22Rv1 (cell line): ENCODE results near the gene TEX54.

Source experiments
- H3K27ac ChIP-seq: fragments of 450-650 bp; 2 replicates; pipeline ENCODE4 v1.5.1; 2017
- ZFX ChIP-seq: fragments of 450-650 bp; IDR thresholded peaks from 2 replicates; pipeline ENCODE4 v1.6.1; 2017; ENCODE audit warnings: antibody characterized with exemption, borderline replicate concordance
- TF ChIP-seq, protein P1 (sequence below): fragments of 450-650 bp; IDR thresholded peaks from 2 replicates; pipeline ENCODE4 v1.5.1; 2017; ENCODE audit warnings: mild to moderate bottlenecking

TEX54 gene

DNA sequence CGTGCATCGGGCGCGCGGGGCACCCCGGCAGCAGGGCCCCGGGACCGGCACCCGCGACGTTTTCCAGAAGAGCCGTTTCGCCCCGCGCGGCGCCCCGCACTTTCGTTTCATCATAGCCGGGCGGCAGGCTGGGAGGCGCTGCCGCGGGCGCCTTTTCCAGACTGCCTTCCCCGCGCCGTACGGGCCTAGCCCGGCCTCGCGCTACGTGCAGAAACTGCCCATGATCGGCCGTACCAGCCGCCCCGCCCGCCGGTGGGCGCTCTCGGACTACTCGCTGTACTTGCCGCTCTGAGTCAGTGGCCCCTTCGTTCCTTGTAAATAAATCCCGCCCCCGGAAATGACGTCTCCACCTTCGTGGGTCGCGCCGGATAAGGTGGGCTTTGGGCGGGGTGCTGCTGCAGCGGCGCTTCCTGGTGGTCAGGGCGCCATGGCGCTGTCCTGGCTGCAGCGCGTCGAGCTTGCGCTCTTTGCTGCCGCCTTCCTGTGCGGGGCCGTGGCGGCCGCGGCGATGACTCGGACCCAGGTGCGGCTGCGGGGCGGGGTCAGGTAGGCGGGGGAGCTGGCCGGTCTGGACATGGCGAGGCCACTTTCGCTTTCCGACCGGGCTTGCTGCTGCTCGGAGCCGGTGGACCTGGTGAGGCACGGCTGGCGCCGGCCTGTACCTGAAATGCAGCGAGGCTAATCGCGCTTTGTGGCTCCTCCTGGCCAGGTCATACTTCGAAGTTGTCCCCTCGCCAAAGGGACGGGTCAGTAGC lies 45.5 kb downstream of the TEX54 start, which contains the start of gene TMEM179B:
Gene TMEM179B, plus strand, starts transcription at position 398 of the 755 bp plus-strand sequence. Its CDS starts 30 bp downstream, at position 428.
- peak within 1 kb of the TSS; percentile 98 for H3K27ac ChIP-seq
- no peak for TF ChIP-seq ZFX
- TF ChIP-seq, protein P1, sequence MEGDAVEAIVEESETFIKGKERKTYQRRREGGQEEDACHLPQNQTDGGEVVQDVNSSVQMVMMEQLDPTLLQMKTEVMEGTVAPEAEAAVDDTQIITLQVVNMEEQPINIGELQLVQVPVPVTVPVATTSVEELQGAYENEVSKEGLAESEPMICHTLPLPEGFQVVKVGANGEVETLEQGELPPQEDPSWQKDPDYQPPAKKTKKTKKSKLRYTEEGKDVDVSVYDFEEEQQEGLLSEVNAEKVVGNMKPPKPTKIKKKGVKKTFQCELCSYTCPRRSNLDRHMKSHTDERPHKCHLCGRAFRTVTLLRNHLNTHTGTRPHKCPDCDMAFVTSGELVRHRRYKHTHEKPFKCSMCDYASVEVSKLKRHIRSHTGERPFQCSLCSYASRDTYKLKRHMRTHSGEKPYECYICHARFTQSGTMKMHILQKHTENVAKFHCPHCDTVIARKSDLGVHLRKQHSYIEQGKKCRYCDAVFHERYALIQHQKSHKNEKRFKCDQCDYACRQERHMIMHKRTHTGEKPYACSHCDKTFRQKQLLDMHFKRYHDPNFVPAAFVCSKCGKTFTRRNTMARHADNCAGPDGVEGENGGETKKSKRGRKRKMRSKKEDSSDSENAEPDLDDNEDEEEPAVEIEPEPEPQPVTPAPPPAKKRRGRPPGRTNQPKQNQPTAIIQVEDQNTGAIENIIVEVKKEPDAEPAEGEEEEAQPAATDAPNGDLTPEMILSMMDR = peak; percentile 68

DNA sequence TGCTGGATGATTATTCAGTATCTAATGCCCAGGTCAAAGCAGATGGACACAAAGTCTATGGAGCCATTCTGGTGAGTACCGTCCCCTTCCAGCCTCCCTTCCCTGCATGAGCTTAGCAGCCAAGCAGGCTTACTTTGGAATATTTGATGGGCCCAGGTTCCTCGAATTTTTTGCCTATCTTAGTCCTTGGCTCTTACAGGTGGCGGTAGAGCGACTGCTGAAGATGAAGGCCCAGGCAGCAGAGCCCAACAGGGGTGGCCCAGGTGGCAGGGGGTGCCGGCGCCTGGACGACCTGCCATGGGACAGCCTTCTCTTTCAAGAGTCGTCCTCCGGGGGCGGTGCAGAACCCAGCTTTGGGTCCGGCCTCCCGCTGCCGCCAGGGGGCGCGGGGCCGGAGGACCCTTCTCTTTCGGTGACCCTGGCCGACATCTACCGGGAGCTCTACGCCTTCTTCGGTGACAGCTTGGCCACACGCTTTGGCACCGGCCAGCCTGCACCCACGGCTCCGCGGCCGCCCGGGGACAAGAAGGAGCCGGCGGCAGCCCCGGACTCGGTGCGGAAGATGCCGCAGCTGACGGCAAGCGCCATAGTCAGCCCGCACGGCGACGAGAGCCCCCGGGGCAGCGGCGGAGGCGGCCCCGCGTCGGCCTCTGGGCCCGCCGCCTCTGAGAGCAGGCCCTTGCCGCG lies 46.2 kb downstream of the TEX54 start:
- peak overlapping the region; percentile 98 for H3K27ac ChIP-seq
- no peak for TF ChIP-seq ZFX
- TF ChIP-seq, protein P1 = peak; percentile 96

DNA sequence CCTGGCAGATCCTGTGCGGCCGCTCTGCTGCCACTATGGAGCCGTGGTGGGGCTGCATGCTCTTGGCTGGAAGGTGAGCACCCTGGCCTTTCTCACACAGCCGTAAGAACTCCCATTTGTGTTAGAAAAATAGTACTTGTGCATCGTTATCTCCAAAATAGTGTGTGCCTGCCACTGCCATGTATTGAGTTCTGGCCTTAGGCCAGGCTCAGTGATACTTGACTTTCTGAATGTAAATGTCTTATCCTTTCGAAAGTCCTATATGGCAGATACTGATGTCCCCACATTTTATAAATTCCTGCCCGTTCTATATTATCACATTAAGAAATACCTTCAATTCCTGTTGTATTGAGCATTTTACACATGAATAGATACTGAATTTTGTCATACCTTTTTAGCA lies 49.9 kb downstream of the TEX54 start:
- no peak overlapping the region for H3K27ac ChIP-seq
- no peak for TF ChIP-seq ZFX
- TF ChIP-seq, protein P1 = no peak
